Measurements from ENCODE around the gene GRAMD4. TPM values are rescaled to one million over a fixed set of nuclear protein-coding genes. Genes with fewer than 3 reads are reported as not detected.

GRAMD4 gene
- polyA plus RNA-seq, 2 of the 4 experiments (the other 2 are of a cell fraction) = 7.7 to 13.1 TPM

DNA sequence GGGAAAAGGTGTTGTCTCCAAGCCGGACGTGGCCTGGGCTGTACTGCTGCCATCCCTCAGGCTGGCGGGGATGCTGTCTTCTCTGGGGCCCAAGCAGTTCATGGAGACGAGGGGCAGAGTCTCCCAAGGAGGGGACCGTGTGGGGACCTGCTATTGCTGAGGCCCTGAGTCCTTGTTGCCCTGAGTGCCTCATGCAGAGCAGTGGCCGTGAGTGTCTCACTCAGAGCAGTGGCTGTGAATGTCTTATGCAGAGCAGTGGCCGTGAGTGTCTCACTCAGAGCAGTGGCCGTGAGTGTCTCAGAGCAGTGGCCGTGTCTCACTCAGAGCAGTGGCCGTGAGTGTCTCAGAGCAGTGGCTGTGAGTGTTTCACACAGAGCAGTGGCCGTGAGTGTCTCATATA, 54.7 kb downstream of the GRAMD4 start:
- POLR2A ChIA-PET = no interaction called here

DNA sequence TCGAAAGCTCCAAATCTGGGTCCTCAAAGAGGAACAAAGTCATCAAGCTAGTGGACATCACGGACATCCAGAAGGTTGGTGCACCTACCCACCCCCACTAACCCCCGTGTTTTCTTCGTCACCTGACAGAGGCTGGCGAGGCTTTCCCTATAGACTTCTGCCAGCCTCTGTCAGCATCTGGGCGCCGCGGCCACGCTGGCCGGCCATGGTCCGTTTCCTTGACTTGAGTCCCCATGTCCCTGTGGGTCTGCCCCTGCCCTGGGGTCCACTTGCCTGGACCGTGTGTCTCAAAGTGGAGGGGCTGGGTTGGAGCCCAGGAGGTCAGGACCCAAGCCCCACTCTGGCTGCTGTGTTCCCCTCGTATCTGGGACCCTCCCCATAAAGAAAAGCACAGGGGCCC, 55.3 kb downstream of the GRAMD4 start:
- no peak for FAIRE-seq
- TF ChIP-seq JUN (IDR thresholded peaks at IDR 0.05) = no peak
- TF ChIP-seq, protein P1, sequence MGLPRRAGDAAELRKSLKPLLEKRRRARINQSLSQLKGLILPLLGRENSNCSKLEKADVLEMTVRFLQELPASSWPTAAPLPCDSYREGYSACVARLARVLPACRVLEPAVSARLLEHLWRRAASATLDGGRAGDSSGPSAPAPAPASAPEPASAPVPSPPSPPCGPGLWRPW (IDR thresholded peaks at IDR 0.05) = no peak
- no peak for TF ChIP-seq JUNB (IDR thresholded peaks at IDR 0.05)
- TF ChIP-seq HEYL (CRISPR knock-in tag; IDR thresholded peaks at IDR 0.05) = no peak
- no peak for TF ChIP-seq ESRRA (IDR thresholded peaks at IDR 0.05; ENCODE audit: borderline replicate concordance, low read length)
- no peak for TF ChIP-seq POLR2AphosphoS2 (conservative IDR thresholded peaks at IDR 0.05; ENCODE audit: low read length)
- TF ChIP-seq TFCP2L1 (CRISPR knock-in tag; IDR thresholded peaks at IDR 0.05) = no peak
- no peak for TF ChIP-seq MYC (IDR thresholded peaks at IDR 0.05; ENCODE audit: borderline replicate concordance, low read length)
- TF ChIP-seq SREBF2 (IDR thresholded peaks at IDR 0.05) = no peak
- no peak for TF ChIP-seq KDM1A (IDR thresholded peaks at IDR 0.05; ENCODE audit: low read depth)
- no peak for TF ChIP-seq HOXB13 (CRISPR knock-in tag; IDR thresholded peaks at IDR 0.05; ENCODE audit: low read depth)
- TF ChIP-seq RCOR1 (IDR thresholded peaks at IDR 0.05; ENCODE audit: low read depth, low read length) = no peak
- no peak for TF ChIP-seq ZFP36 (IDR thresholded peaks at IDR 0.05; ENCODE audit: borderline replicate concordance, partially characterized antibody)
- TF ChIP-seq, protein P2, sequence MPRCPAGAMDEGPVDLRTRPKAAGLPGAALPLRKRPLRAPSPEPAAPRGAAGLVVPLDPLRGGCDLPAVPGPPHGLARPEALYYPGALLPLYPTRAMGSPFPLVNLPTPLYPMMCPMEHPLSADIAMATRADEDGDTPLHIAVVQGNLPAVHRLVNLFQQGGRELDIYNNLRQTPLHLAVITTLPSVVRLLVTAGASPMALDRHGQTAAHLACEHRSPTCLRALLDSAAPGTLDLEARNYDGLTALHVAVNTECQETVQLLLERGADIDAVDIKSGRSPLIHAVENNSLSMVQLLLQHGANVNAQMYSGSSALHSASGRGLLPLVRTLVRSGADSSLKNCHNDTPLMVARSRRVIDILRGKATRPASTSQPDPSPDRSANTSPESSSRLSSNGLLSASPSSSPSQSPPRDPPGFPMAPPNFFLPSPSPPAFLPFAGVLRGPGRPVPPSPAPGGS (IDR thresholded peaks at IDR 0.05) = no peak
- TF ChIP-seq, protein P3, sequence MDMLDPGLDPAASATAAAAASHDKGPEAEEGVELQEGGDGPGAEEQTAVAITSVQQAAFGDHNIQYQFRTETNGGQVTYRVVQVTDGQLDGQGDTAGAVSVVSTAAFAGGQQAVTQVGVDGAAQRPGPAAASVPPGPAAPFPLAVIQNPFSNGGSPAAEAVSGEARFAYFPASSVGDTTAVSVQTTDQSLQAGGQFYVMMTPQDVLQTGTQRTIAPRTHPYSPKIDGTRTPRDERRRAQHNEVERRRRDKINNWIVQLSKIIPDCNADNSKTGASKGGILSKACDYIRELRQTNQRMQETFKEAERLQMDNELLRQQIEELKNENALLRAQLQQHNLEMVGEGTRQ (IDR thresholded peaks at IDR 0.05) = no peak
- TF ChIP-seq EP300 (IDR thresholded peaks at IDR 0.05) = no peak
- no peak for TF ChIP-seq SMC3 (IDR thresholded peaks at IDR 0.05)
- TF ChIP-seq, protein P4, sequence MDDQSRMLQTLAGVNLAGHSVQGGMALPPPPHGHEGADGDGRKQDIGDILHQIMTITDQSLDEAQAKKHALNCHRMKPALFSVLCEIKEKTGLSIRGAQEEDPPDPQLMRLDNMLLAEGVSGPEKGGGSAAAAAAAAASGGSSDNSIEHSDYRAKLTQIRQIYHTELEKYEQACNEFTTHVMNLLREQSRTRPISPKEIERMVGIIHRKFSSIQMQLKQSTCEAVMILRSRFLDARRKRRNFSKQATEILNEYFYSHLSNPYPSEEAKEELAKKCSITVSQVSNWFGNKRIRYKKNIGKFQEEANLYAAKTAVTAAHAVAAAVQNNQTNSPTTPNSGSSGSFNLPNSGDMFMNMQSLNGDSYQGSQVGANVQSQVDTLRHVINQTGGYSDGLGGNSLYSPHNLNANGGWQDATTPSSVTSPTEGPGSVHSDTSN (IDR thresholded peaks at IDR 0.05) = no peak
- 100% methylated on average over 11 of the region's 13 CpGs for WGBS (ENCODE audit: missing lambda C conversion rate)
- Histone ChIP-seq H3K4me1 (no peaks in the 10 kb centered on the region), H3K9me3 (no peaks in the 10 kb centered on the region), H3K4me2 (no peak overlapping the region), H3K4me3 (no peak overlapping the region), H3K27ac (no peak overlapping the region)
- ATAC-seq = no peak
- DNase-seq (ENCODE audit: low read depth in 1 of 2, low spot score in 1 of 2) = no peak
- ChIA-PET CTCF (no interaction called here), POLR2A (no interaction called here)

More for the DNA sequence above, 54.7 kb downstream of the GRAMD4 start:
- Histone ChIP-seq H3K4me3 (no peak overlapping the region), H3K27ac (no peak overlapping the region), H3K4me2 (no peak overlapping the region), H3K4me1 (no peaks in the 10 kb centered on the region), H3K9me3 (no peaks in the 10 kb centered on the region)
- WGBS (ENCODE audit: missing lambda C conversion rate) = no CpG with 5 or more reads among the region's 11 CpGs
- no peak for FAIRE-seq
- CTCF ChIA-PET = no interaction called here
- no peak for ATAC-seq
- TF ChIP-seq, protein P4 (IDR thresholded peaks at IDR 0.05) = no peak
- no peak for TF ChIP-seq GATA3 (IDR thresholded peaks at IDR 0.05; ENCODE audit: borderline replicate concordance)
- no peak for TF ChIP-seq BHLHE40 (IDR thresholded peaks at IDR 0.05; ENCODE audit: low read depth, low read length)
- TF ChIP-seq, protein P1 (IDR thresholded peaks at IDR 0.05) = no peak
- no peak for TF ChIP-seq SREBF2 (IDR thresholded peaks at IDR 0.05)
- no peak for TF ChIP-seq CHD2 (IDR thresholded peaks at IDR 0.05; ENCODE audit: low read length, partially characterized antibody)
- TF ChIP-seq HOXB13 (CRISPR knock-in tag; IDR thresholded peaks at IDR 0.05; ENCODE audit: low read depth) = no peak
- no peak for TF ChIP-seq RARB (CRISPR knock-in tag; IDR thresholded peaks at IDR 0.05)
- TF ChIP-seq, protein P5, sequence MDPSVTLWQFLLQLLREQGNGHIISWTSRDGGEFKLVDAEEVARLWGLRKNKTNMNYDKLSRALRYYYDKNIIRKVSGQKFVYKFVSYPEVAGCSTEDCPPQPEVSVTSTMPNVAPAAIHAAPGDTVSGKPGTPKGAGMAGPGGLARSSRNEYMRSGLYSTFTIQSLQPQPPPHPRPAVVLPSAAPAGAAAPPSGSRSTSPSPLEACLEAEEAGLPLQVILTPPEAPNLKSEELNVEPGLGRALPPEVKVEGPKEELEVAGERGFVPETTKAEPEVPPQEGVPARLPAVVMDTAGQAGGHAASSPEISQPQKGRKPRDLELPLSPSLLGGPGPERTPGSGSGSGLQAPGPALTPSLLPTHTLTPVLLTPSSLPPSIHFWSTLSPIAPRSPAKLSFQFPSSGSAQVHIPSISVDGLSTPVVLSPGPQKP (IDR thresholded peaks at IDR 0.05; ENCODE audit: low read depth, low read length) = no peak
- no peak for TF ChIP-seq HDAC2 (IDR thresholded peaks at IDR 0.05)
- TF ChIP-seq, protein P6, sequence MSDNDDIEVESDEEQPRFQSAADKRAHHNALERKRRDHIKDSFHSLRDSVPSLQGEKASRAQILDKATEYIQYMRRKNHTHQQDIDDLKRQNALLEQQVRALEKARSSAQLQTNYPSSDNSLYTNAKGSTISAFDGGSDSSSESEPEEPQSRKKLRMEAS (IDR thresholded peaks at IDR 0.05) = no peak
- no peak for TF ChIP-seq EP300 (IDR thresholded peaks at IDR 0.05)
- TF ChIP-seq CBX8 (IDR thresholded peaks at IDR 0.05) = no peak
- TF ChIP-seq, protein P7, sequence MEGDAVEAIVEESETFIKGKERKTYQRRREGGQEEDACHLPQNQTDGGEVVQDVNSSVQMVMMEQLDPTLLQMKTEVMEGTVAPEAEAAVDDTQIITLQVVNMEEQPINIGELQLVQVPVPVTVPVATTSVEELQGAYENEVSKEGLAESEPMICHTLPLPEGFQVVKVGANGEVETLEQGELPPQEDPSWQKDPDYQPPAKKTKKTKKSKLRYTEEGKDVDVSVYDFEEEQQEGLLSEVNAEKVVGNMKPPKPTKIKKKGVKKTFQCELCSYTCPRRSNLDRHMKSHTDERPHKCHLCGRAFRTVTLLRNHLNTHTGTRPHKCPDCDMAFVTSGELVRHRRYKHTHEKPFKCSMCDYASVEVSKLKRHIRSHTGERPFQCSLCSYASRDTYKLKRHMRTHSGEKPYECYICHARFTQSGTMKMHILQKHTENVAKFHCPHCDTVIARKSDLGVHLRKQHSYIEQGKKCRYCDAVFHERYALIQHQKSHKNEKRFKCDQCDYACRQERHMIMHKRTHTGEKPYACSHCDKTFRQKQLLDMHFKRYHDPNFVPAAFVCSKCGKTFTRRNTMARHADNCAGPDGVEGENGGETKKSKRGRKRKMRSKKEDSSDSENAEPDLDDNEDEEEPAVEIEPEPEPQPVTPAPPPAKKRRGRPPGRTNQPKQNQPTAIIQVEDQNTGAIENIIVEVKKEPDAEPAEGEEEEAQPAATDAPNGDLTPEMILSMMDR (IDR thresholded peaks at IDR 0.05) = no peak
- TF ChIP-seq CBX2 (IDR thresholded peaks at IDR 0.05; ENCODE audit: borderline replicate concordance, low read depth) = no peak
- TF ChIP-seq CEBPB (IDR thresholded peaks at IDR 0.05) = no peak
- no peak for TF ChIP-seq FOXS1 (CRISPR knock-in tag; IDR thresholded peaks at IDR 0.05)
- TF ChIP-seq MAZ (IDR thresholded peaks at IDR 0.05; ENCODE audit: borderline replicate concordance, low read depth, low read length) = no peak
- no peak for TF ChIP-seq MAFK (IDR thresholded peaks at IDR 0.05; ENCODE audit: partially characterized antibody)
- no peak for DNase-seq (ENCODE audit: low read depth in 1 of 2, low spot score in 1 of 2)
